Neutrophil (primary cell): ENCODE measurements around the gene EEPD1.

ENCODE experiments used
- H3K27ac ChIP-seq: fragments of 200-600 bp; sonication (generic); 2 replicates; pipeline ENCODE4 v1.5.1; 2016; ENCODE audit warnings: mild to moderate bottlenecking, moderate library complexity
- H3K27me3 ChIP-seq: fragments of 200-600 bp; sonication (generic); 2 replicates; pipeline ENCODE4 v1.6.0; 2016; ENCODE audit warnings: mild to moderate bottlenecking
- H3K36me3 ChIP-seq: fragments of 200-600 bp; sonication (generic); 2 replicates; pipeline ENCODE4 v1.5.1; 2017
- H3K4me1 ChIP-seq, 2 experiments: fragments of 200-600 bp in 1 of 2; sonication (generic) in 1 of 2; 1 replicate in 1 of 2; 2 replicates in 1 of 2; pipeline versions ENCODE4 v1.5.1 to v1.6.1; 2013 to 2016; ENCODE audit warnings: low read depth in 1 of 2, low read length in 1 of 2, mild to moderate bottlenecking in 1 of 2, moderate library complexity in 1 of 2; ENCODE audit not compliant: control insufficient read depth in 1 of 2, insufficient read depth in 1 of 2
- H3K4me3 ChIP-seq, 2 experiments: fragments of 200-600 bp in 1 of 2; sonication (generic) in 1 of 2; 1 replicate in 1 of 2; 2 replicates in 1 of 2; pipeline ENCODE4 v1.5.1; 2013 to 2016; ENCODE audit warnings: low read depth in 1 of 2, low read length in 1 of 2, mild to moderate bottlenecking in 1 of 2, moderate library complexity in 1 of 2
- H3K9me3 ChIP-seq: fragments of 200-600 bp; sonication (generic); 2 replicates; pipeline ENCODE4 v1.5.1; 2016
- TF ChIP-seq, protein P1 (sequence below): fragments of 200-600 bp; sonication (generic); IDR thresholded peaks from 2 replicates; pipeline ENCODE4 v1.5.1; 2016; ENCODE audit warnings: antibody characterized with exemption

The EEPD1 gene

DNA sequence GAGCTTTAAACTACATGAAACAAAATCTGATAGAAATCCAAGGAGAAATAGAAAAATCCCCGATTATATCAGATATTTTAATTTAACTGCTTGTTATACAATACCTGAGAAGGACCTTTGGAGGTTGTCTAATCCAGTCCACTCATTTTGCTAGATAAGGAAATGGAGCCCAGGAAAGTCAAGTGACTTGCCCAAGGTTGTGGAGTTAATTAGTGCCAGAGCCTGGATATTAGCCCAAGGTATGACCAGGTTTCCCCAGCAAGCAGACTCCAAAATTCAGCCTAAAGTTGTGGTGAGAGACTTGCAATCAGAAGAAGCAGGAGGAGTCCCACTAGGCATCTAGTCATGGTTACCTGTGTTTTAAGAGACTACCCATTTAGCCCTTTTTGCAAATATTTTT lies 11.7 kb upstream of the EEPD1 start:
- Histone ChIP-seq H3K4me1 (peaks cover 23 to 29% of the 10 kb centered on the region in 2 experiments), H3K9me3 (no peaks in the 10 kb centered on the region), H3K27ac (no peak overlapping the region), H3K4me3 (no peak overlapping the region), H3K27me3 (no peaks in the 10 kb centered on the region), H3K36me3 (no peaks in the 10 kb centered on the region)
- TF ChIP-seq, protein P1, sequence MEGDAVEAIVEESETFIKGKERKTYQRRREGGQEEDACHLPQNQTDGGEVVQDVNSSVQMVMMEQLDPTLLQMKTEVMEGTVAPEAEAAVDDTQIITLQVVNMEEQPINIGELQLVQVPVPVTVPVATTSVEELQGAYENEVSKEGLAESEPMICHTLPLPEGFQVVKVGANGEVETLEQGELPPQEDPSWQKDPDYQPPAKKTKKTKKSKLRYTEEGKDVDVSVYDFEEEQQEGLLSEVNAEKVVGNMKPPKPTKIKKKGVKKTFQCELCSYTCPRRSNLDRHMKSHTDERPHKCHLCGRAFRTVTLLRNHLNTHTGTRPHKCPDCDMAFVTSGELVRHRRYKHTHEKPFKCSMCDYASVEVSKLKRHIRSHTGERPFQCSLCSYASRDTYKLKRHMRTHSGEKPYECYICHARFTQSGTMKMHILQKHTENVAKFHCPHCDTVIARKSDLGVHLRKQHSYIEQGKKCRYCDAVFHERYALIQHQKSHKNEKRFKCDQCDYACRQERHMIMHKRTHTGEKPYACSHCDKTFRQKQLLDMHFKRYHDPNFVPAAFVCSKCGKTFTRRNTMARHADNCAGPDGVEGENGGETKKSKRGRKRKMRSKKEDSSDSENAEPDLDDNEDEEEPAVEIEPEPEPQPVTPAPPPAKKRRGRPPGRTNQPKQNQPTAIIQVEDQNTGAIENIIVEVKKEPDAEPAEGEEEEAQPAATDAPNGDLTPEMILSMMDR = no peak

DNA sequence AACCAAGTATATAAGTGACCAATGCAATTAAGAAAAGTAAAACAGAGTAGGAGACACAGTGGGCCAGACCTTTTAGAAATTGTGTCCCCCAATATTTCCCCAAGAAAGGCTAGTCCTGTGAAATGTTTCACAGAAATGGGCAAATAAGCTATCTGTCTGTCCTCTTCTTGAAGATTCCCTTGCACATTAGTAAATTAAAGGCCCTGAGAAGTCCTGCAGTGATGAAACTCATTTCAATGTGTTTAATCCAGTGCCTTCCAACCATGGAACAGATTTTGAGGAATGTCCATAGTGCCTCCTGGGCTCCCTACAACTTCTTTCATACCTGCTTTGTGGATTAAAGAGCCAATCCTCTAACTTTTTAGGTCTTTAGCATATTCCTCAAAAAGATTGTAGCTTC lies 11.2 kb upstream of the EEPD1 start:
- no peaks in the 10 kb centered on the region for H3K36me3 ChIP-seq
- no peaks in the 10 kb centered on the region for H3K9me3 ChIP-seq
- H3K27ac ChIP-seq = no peak overlapping the region
- TF ChIP-seq, protein P1 = no peak
- H3K4me1 ChIP-seq = peaks cover 23 to 29% of the 10 kb centered on the region in 2 experiments
- H3K4me3 ChIP-seq = no peak overlapping the region
- no peaks in the 10 kb centered on the region for H3K27me3 ChIP-seq

DNA sequence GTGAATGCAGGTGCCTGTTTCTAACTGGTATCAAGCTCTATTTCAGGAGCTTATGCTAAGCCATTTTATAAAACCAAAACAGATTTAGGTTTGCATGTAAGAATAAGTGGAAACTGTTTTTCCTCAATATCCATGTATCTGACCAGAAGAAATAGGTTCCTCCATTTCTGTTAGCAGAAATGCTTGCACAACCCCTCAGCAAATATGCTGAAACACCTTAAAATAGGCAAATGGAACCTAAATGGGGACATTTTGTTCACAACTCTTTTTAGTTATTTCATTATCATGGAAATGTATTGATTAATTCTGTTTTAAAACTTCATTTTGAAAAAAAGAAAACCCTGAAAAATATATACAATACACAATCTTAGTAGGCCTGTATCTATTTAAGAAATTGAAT lies 8.9 kb upstream of the EEPD1 start:
- no peaks in the 10 kb centered on the region for H3K36me3 ChIP-seq
- H3K9me3 ChIP-seq = no peaks in the 10 kb centered on the region
- TF ChIP-seq, protein P1 = no peak
- H3K27me3 ChIP-seq = no peaks in the 10 kb centered on the region
- peak overlapping the region; percentile 66 for H3K27ac ChIP-seq
- H3K4me3 ChIP-seq = no peak overlapping the region
- H3K4me1 ChIP-seq = peaks cover 31% of the 10 kb centered on the region in 2 experiments

DNA sequence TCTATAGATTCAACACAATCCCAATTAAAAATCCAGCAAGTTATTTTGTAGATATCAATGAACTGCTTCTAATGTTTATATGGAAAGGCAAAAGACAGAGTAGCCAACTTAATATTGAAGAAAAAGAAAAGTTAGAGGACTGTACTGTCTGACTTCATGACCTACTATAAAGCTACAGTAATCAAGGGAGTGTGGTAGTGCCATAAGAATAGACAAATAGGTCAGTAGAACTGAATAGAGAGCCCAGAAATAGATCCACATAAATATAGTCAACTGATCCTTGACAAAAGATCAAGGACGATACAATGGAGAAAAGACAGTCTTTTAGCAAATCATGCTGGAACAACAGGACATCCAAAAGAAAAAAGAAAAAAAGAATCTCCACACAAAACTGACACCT lies 7.4 kb upstream of the EEPD1 start:
- Histone ChIP-seq H3K4me3 (no peak overlapping the region), H3K4me1 (peaks cover 31 to 41% of the 10 kb centered on the region in 2 experiments), H3K36me3 (no peaks in the 10 kb centered on the region), H3K9me3 (no peaks in the 10 kb centered on the region), H3K27ac (no peak overlapping the region), H3K27me3 (no peaks in the 10 kb centered on the region)
- TF ChIP-seq, protein P1 = no peak

DNA sequence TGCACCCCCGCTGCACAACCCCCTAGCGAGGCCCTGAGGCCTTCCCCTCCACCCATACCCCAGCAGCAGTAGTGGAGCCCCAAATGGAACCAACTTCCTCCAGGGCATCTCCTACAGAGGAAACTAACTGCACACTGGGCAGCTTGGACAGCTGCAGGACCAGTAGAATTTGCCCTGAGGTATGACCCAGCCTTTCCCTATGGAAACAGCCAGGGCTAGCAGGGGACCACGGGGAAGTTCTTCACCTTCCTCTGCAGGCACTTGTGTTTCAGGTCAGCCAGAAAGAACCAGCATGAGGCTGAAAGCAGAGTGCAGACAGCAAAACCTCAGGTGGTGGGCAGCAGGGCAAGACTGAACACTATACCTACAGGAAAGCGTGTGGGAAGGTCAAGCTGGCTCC lies 5.7 kb upstream of the EEPD1 start:
- Histone ChIP-seq H3K27me3 (no peaks in the 10 kb centered on the region), H3K4me1 (peaks cover 34 to 46% of the 10 kb centered on the region in 2 experiments)

More for the DNA sequence above, 5.7 kb upstream of the EEPD1 start:
- no peak overlapping the region for H3K4me3 ChIP-seq
- no peaks in the 10 kb centered on the region for H3K9me3 ChIP-seq
- H3K36me3 ChIP-seq = no peaks in the 10 kb centered on the region
- TF ChIP-seq, protein P1 = no peak
- H3K27ac ChIP-seq = no peak overlapping the region
